Daoy (cell line): ENCODE data around the gene MAPKAPK5. TPM values are rescaled to one million over a fixed set of nuclear protein-coding genes. Genes with fewer than 3 reads are reported as not detected.
"Not testable (repeated sequence)": the region's sequence is repeated elsewhere in the genome, so short reads cannot be mapped to it uniquely, and the experiment has no call there.

ENCODE experiments used
- DNase-seq: peaks from one replicate; pipeline ENCODE4 v3.0.0-alpha.2; 2015; ENCODE audit warnings: low read depth
- total RNA-seq: library from RNA; depleted of rRNA; stranded (reverse); fragments of >200 nt; shearing (Covaris generic); gene quantifications from 2 replicates; pipeline ENCODE4 v1.2.3, GENCODE V29; 2014; rRNA removed

Gene MAPKAPK5, protein sequence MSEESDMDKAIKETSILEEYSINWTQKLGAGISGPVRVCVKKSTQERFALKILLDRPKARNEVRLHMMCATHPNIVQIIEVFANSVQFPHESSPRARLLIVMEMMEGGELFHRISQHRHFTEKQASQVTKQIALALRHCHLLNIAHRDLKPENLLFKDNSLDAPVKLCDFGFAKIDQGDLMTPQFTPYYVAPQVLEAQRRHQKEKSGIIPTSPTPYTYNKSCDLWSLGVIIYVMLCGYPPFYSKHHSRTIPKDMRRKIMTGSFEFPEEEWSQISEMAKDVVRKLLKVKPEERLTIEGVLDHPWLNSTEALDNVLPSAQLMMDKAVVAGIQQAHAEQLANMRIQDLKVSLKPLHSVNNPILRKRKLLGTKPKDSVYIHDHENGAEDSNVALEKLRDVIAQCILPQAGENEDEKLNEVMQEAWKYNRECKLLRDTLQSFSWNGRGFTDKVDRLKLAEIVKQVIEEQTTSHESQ
- 68.7 and 78.8 TPM in 2 replicates for total RNA-seq

DNA sequence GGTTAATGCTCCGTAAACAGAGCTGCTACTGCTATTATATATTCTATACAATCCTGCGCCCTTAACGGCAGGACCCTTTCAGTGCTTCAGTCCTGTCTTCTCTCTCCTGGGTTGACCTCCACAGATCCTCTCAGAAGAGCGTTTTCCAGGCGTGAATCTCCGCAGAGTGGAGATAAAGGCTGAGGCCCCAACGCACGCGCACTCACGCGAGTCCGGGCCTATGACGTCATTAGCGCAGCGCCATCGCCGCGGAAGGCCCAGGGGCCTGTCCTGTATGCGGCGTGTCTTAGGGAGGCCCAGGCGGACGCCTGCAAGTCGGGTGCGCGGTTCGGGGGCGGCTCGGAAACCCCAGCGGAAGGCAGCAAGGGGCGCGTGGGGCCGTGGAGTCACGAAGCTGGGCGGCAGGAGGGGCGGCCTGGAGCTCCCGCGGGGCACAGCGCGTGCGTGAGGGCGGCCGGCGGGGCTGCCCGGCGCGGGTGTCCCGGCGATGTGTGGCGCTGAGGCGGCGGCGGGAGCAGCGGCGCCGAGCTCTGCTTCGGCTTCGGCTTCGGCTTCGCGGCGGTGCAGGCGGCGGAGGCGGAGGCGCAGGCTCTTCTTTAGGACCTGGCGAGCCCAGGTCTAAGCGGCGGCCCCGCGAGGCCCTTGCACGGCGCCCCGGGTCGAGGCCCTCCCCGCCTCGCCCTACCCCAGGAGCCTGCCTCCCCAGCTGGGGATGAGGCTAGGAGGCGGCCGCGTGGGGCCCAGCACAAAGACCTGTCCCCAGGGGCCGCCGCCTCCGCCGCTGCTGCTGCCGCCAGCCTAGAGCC is at the start of gene MAPKAPK5:
TSS of gene MAPKAPK5 (plus strand) at position 479 of the 806 bp plus-strand sequence. CDS start 506 bp downstream, outside the sequence.
- peak; percentile 97 for DNase-seq

DNA sequence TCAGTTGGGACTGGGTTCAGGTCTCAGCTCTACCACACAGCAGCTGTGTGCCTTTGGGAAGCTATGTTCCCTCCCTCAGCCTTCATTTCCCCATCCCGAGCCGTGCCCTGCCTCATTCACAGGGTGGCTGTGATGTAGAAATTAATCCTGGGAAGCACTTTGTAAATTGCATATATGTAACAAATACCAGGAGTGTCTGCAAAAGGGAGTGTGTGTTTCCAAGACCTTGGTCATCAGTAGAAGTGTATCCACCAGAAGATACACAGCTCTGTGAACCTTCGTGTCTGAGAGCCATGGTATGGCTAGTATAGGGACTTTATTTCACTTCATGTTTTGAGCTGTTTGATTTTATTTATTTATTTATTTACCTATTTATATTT is 49.2 kb upstream of the MAPKAPK5 start:
- DNase-seq, result no peak

DNA sequence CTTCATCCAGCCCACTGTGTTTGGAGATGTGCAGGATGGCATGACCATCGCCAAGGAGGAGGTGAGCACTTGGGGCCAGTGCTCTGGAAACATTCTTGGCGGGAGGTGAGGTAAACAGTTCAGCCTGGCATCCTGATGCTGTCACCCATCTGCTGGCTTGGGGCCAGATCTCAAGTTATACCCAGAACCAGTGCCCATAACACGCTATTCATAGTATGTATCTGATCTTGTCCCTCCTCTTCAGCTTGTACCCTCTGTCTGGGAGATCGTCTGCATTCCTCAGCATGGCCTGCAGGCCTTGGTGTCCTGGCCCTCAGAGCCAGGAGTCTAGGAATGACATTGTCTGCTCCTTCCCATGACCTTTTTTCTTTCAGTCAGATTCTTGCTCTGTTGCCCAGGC is 43.8 kb upstream of the MAPKAPK5 start:
- DNase-seq, result no peak

DNA sequence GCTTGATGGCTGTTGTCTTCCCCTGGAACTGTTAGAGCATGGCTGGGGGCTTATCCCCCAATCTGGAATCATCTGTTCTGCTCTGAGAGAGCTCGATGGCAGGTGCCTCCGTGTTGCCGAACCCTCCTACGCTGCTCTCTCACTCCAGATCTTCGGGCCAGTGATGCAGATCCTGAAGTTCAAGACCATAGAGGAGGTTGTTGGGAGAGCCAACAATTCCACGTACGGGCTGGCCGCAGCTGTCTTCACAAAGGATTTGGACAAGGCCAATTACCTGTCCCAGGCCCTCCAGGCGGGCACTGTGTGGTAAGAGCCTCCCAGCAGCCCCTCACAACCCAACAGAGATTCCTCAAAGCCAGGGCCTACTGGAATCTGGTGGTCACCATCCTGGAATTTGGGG is 42.3 kb upstream of the MAPKAPK5 start:
- no peak for DNase-seq

DNA sequence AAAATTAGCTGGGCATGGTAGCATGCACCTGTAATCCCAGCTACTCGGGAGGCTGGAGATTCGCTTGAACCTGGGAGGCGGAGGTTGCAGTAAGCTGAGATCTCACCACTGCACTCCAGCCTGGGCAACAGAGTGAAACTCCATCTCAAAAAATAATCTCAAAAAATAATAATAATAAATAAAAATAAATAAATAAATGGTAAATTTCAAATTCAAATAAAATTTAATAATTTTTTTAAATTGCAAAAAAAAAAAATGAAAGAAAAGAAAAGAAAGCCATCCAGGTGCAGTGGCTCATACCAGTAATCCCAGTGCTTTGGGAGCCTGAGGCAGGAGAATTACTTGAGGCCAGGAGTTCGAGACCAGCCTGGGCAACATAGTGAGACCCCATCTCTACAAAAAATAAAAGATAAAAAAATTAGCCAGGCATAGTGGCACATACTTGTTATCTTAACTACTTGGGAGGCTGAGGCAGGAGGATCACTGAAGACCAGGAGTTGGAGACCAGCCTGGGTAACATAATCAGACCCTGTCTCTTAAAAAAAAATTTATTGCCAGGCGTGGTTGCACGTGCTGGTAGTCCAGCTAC is 38.9 kb upstream of the MAPKAPK5 start:
- no peak for DNase-seq

DNA sequence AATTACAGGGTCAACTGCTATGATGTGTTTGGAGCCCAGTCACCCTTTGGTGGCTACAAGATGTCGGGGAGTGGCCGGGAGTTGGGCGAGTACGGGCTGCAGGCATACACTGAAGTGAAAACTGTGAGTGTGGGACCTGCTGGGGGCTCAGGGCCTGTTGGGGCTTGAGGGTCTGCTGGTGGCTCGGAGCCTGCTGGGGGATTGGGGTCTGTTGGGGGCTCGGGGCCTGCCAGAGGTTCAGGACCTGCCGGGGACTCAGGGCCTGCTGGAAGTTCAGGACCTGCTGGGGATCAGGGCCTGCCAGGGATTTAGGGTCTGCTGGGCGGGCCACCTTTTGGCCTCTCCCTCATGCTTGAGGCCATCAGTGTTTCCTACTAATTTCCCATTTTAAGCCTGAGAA is 38.2 kb upstream of the MAPKAPK5 start:
- DNase-seq, result no peak

DNA sequence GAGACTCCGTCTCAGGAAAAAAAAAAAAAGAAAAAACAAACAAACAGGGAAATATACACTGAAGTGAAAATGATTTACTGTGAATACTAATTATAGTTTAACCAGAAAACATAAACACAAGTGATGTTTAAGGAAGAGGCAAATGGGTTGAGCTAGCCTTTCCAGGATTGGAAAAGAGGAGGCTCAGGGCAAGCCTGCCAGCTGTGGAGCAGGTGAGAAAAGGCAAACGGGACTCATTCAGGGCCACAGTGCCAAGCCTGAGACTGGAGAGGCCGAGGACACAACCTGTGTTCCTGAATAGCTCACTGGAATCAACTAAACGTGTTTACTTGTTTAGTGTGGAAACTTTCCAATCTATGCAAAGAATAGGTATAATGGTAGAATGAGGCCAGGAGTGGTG is 35.7 kb upstream of the MAPKAPK5 start:
- no peak for DNase-seq

DNA sequence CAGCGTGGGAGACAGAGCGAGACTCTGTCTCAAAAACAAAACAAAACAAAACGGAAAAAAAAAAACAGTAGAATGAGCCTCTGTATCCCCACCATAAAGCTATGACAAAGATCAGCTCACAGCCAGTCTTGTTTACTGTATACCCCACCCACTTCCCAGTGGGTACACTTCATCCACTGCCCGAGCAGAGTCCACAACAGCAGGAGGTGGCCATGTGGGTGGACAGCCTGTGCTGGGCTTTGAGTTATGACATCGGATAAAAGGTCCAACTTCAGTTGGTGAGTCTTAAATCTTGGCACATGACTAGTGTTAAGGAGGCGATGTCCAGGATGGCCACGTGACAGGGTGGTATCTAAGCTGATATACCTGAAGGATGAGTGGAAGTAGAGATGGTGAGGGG is 34.8 kb upstream of the MAPKAPK5 start:
- no peak for DNase-seq

DNA sequence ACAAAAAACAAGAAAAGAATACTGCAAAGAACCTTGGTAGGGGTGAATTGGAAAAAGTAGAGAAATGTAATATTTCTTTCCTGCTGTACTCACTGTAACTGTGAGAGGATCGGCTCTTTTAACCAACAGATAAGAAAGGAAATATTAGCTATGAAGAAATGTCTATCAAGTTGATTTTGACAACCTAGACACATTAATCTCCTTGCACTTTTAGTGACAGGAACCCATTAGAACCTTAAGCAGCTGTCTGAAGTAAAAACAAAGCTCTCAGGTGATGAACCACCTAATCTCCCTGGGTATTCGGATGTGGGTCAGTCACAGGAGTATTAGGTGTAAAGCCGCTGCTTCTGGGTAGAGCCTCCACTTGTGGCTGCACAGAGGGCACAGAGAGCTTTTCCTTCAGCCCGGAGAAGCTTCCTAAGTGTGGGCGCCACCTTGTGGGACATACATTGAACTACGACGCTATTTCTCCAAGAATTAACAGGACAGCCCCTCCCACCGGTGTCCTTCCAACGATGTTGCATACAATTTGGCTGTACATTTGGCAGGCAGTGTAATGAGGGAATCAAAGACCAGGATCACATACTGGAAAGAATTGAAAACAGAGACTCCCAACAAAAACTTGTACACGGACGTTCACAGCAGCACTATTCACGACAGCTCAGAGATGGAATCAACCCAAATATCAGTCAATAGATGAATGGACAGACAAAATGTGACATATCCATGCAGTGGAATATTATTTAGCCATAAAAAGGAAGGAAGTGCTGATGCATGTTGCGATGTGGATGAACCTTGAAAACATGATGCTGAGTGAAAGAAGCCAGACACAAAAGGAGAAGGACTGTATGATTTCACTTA is 28.9 kb upstream of the MAPKAPK5 start:
- peak; percentile 83 for DNase-seq

DNA sequence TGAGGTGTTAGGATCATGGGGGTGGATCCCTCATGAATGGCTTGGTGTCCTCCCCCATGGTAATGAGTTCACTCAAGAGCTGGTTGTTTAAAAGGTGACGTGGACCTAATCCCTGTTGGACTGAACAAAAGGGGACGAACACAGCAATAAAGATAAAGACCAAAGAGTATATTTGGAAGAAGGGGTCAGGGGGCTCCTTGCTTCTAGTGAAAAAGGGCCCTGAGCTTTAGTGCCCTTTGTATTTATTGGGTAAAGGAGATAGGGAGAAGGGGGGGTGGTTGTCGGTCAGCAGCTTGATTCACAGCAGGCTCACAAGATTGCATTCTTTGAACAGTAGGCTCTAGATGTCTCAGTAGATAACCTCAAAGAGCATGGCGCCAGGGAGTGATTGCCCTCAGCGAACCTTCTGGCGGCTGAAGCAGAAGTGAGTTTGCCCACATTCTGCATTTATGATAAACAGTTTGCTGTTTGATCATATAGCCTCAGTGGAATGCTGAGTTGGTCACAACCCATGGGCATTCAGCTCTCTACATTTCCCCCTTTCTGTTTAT is 25.9 kb upstream of the MAPKAPK5 start:
- no peak for DNase-seq

DNA sequence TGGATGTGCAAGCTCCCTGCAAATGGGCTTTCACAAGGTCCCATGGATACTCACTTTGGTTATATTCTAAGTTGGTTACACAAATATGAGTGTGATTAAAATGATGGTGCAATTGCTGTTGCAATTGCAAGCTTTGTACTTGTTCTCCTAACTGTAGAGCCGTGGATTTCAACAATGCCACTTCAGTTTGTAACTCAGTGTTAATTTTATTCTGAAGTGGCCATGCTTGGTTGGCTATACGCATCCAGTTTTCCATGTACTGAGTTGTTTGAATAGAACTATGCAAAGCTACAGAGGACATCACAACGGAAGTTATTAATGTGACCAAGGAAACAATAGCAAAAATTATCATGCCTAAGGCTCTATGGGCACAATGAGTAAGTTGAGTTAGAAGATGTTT is 25.1 kb upstream of the MAPKAPK5 start:
- not testable (repeated sequence) for DNase-seq

DNA sequence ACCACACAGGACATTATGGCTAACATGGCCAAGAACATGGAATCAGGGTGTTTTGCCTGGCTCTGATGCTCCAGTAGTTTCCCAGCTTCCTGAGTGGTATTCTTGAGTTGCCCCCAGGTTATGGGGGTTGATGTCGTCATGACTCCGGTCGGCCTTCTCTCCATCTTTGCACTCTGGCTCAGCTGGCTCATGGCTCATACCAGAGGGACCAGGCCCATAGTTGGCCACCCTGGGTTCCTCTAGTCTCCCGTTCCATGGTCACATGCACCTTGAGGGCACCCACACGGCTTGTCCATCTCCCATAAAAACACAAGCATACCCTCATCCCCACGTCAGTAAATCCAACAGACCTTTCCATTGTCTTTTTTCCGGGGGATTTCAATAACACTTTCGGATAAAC is 23.7 kb upstream of the MAPKAPK5 start:
- DNase-seq, result no peak

DNA sequence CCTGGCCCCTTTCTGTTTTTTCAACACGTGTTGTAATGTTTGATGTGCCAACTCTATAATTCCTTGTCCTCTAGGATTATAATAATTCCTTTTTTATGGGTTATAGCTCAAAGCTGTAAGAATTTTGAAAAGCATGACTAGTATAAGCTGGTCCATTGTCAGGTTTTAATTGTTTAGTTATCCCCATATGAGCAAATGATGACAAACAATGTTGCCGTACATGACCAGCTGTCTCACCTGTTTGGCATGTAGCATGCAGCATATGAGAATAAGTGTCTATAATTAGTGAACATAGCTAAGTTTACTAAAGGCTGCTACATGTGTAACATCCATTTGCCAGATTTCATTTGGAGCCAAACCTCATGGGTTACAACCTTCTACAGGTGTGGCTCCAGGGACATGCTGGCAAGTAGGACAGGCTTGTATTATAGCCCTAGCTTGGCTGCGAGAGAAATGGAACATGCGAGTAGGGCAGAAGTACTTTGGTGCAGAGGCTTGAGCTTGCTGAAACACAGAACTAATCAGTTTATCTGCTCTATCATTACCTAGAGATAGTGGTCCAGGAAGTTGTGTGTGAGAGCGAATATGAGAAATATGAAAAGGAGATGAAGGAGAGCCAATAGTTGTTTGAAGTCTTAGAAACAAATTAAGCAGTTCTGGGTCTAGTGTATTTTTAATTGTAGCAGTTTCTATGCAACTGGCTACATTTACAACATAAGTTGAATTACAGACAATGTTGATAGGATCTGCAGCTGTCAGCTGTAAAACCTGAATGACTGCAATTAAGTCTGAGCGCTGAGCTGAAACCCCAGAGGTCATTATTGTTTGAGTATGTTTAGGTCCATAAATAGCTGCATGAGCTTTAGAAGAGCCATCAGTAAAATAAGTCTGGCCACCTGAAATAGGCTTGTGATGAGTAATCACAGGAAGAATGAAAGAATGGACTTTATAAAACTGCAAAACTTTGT is 22.6 kb upstream of the MAPKAPK5 start:
- DNase-seq, result no peak

DNA sequence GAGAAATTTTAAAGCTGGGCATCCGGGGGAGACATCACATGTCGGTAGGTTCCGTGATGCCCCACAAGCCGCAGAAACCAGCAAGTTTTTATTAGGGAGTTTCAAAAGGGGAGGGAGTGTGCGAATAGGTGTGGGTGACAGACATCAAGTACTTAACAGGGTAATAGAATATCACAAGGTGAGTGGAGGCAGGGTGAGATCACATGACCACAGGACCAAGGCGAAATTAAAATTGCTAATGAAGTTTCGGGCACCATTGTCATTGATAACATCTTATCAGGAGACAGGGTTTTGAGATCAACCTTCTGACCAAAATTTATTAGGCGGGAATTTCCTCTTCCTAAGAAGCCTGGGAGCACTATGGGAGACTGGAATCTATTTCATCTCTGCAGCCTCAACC is 21.2 kb upstream of the MAPKAPK5 start:
- DNase-seq, result not testable (repeated sequence)

DNA sequence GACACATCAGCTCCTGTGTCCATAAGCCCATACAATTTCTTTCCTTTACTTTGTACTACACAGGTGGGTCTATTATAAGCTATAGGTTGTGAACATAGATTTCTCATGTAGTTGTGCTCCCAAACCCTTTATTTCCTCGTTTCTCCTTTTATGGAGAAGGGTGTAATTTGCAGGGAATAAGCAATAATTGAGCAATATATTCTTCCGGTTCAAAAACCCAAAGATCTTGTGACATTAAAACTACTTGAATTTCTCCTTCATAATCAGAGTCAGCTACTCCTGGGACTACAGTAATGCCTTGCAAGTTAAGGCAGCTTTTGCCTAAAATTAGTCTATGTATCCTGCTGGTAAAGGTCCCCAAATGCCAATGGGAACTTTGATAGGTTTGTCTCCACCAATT is 19.1 kb upstream of the MAPKAPK5 start:
- no peak for DNase-seq

DNA sequence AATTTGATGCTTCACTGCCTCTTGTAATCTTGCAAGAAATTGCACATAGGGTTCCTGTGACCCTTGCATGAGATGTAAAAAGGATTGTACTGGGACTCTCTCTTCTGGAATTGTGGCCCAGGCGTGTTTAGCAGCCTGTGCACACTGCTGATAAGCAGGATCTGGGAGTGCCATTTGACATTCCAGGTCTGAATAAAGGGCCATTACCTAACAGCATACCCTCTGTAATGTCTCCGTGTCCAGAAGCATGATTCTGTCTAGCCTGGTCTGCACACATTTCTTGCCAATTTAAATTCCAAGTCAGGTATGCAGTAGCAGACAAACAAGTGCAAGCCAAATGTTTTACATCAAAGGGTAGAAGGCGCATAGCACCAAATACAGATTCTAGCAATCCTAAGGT is 18.1 kb upstream of the MAPKAPK5 start:
- DNase-seq, result no peak

DNA sequence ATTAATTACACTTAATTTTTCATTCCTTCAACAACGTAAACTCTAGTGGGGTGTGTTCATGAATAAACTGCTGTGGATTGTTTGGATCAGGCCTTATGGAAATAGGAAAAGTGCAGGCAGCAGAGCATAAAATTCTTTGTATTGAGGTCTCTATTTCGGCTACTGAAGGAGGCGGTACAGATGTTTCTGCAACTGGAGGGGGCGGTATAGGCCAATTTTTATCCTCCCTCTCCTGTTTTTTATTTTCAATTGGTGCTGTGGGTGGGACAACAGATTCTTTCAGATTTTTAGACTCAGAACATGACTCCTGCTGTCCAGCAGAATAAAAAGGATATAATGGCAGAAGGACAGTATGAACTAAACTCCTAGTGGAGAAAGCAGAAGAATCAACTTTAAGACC is 17.7 kb upstream of the MAPKAPK5 start:
- not testable (repeated sequence) for DNase-seq

DNA sequence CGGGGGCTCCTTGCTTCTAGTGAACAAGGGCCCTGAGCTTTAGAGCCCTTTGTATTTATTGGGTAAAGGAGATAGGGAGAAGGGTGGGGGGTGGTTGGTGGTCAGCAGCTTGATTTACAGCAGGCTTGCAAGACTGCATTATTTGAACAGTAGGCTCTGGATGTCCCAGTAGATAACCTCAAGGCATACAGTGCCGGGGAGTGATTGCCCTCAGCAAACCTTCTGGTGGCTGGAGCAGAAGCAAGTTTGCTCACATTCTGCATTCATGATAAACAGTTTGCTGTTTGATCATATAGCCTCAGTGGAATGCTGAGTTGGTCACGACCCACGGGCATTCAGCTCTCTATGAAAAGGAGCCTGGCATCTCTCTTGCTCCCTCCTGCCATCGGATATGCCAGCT is 16.5 kb upstream of the MAPKAPK5 start:
- no peak for DNase-seq

DNA sequence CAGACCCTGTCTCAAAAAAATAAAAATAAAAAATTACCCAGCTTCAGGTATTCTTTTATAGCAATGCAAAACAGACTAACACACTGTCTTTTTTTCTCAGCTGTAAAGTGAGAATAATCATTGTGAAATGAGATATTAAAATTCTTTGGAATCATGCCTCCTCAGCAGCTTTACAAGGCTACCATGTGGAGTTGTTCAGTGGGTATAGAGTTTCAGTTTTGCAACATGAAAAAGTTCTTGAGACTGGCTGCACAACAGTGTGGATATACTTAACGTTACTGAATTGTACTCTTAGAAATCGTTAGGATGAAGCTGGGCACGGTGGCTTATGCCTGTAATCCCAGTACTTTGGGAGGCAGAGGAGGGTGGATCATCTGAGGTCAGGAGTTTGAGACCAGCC is 15.7 kb upstream of the MAPKAPK5 start:
- no peak for DNase-seq

DNA sequence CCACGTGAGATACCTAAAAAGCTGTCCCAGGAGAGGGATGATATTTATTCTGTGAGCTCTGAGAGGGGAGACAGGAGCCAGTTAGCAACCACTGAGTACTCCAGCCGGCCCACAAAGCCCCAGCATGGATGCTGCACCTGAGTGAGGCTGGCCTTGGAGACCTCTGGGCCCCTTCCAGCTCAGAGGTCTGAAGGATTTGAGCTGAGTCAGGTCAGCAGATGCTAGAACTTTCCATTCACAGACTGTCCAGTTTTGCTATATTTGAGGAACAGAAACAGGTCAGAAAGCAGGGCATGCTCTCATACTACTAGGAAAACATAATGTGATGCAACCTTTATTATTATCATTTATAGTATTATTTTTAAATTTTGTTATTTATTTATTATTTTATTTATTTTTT is 15.0 kb upstream of the MAPKAPK5 start:
- DNase-seq, result no peak
